Upper lobe of left lung (tissue), 6 donors: ENCODE measurements around the gene PNPLA1. TPM values are rescaled to one million over a fixed set of nuclear protein-coding genes. Genes with fewer than 3 reads are reported as not detected.

Experiments
- ATAC-seq, 2 donors: fragments of 200-7000 bp; cut with Tn5 transposase; one replicate each; pipeline ENCODE4 v1.9.1; 2022; ENCODE audit warnings: mild to moderate bottlenecking in 2 of 2, moderate library complexity in 2 of 2; ENCODE audit not compliant: low FRiP score in 2 of 2
- DNase-seq, 2 donors: peaks; one replicate each; pipeline ENCODE4 v3.0.0-alpha.2; 2019 to 2020
- H3K27ac ChIP-seq, 4 donors: fragments of 200-600 bp; sonication (generic); one replicate each; pipeline ENCODE4 v1.5.1; 2016 to 2019
- H3K27me3 ChIP-seq, 4 donors: fragments of 200-600 bp; sonication (generic); one replicate each; pipeline ENCODE4 v1.5.1; 2017 to 2019
- H3K36me3 ChIP-seq, 4 donors: fragments of 200-600 bp; sonication (generic); one replicate each; pipeline ENCODE4 v1.5.1; 2016 to 2019
- H3K4me1 ChIP-seq, 4 donors: fragments of 200-600 bp; sonication (generic); one replicate each; pipeline ENCODE4 v1.5.1; 2018 to 2019
- H3K4me3 ChIP-seq, 4 donors: fragments of 200-600 bp; sonication (generic); one replicate each; pipeline ENCODE4 v1.5.1; 2017 to 2019; ENCODE audit warnings: mild to moderate bottlenecking in 2 of 4, moderate library complexity in 1 of 4
- H3K9me3 ChIP-seq, 4 donors: fragments of 200-600 bp; sonication (generic); one replicate each; pipeline ENCODE4 v1.5.1; 2018 to 2019
- EP300 ChIP-seq, 4 donors: sonication (generic); formaldehyde crosslinking; IDR thresholded peaks; one replicate each; pipeline ENCODE4 v1.5.1; 2017; ENCODE audit warnings: antibody characterized with exemption in 4 of 4, control low read depth in 2 of 4
- POLR2A ChIP-seq, 4 donors: fragments of 450-650 bp; IDR thresholded peaks; one replicate each; pipeline ENCODE4 v1.5.1; 2016 to 2017; ENCODE audit warnings: antibody characterized with exemption in 4 of 4, mild to moderate bottlenecking in 2 of 4
- POLR2AphosphoS5 ChIP-seq, 2 donors: sonication (generic); formaldehyde crosslinking; IDR thresholded peaks; one replicate each; pipeline ENCODE4 v1.5.1; 2017; ENCODE audit warnings: antibody characterized with exemption in 2 of 2
- WGBS, 2 donors: methylation state at CpG; one replicate each; pipeline ENCODE4 v1.1.5; 2017 to 2018; 5-methylcytosine and 5-hydroxymethylcytosine counted together
- total RNA-seq, 6 donors: library from RNA; depleted of rRNA in 4 of 6; stranded (reverse); fragments of >200 nt in 4 of 6; gene quantifications; one replicate each; pipeline versions ENCODE4 v1.1.0 to v1.2.1, GENCODE V29; 2016 to 2021
- TF ChIP-seq, protein P1 (sequence below), 6 experiments: fragments of 450-650 bp in 4 of 6; fragments of 200-600 bp in 2 of 6; sonication (generic) in 2 of 6; IDR thresholded peaks; one replicate each; pipeline ENCODE4 v1.5.1; 2016 to 2019; ENCODE audit warnings: antibody characterized with exemption in 6 of 6
- donor health status: DM: no; HTN: no; CAD: no; lungs with moderate emphysema.
- donor health status: DM: no; HTN: yes; CAD: no; lungs with severe emphysema.

The PNPLA1 gene
- total RNA-seq, 6 donors from 2014 or later: 0.14 to 0.61 (median 0.30) TPM; not detected in 3

- Histone ChIP-seq H3K4me3 (no peak overlapping the region), H3K4me1 (peaks cover 8 to 15% (median 11%) of the 10 kb centered on the region in 4 donors), H3K27ac (no peak overlapping the region), H3K27me3 (no peaks in the 10 kb centered on the region), H3K9me3 (no peaks in the 10 kb centered on the region), H3K36me3 (no peaks in the 10 kb centered on the region)
- 65 to 75% methylated on average over 10 of the region's 10 CpGs for WGBS, 2 donors
- ATAC-seq: no peak
- TF ChIP-seq POLR2A (IDR thresholded peaks at IDR 0.05) (no peak), EP300 (IDR thresholded peaks at IDR 0.05) (no peak), POLR2AphosphoS5 (IDR thresholded peaks at IDR 0.05) (no peak)
- TF ChIP-seq, protein P1, sequence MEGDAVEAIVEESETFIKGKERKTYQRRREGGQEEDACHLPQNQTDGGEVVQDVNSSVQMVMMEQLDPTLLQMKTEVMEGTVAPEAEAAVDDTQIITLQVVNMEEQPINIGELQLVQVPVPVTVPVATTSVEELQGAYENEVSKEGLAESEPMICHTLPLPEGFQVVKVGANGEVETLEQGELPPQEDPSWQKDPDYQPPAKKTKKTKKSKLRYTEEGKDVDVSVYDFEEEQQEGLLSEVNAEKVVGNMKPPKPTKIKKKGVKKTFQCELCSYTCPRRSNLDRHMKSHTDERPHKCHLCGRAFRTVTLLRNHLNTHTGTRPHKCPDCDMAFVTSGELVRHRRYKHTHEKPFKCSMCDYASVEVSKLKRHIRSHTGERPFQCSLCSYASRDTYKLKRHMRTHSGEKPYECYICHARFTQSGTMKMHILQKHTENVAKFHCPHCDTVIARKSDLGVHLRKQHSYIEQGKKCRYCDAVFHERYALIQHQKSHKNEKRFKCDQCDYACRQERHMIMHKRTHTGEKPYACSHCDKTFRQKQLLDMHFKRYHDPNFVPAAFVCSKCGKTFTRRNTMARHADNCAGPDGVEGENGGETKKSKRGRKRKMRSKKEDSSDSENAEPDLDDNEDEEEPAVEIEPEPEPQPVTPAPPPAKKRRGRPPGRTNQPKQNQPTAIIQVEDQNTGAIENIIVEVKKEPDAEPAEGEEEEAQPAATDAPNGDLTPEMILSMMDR (IDR thresholded peaks at IDR 0.05): no peak
- DNase-seq: no peak
Measured at GRCh38 chr6:36301085-36301658, 31.3 kb downstream of the PNPLA1 start.

DNA sequence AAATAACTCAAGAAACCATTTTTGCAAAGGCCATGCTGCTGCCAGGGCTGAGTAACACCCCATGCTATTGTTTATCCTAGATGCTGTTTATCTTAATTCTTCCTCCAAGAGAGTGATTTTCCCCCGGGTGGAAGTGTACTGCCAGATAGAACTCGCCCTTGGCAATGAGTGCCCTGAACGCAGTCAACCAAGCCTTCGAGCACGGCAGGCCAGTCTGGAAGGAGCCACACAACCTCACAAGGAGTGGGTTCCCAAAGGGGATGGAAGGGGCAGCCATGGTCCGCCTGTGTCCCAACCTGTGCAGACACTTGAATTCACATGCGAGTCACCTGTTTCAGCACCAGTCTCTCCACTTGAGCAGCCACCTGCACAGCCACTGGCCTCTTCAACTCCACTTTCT lies 31.9 kb downstream of the PNPLA1 start:
- no peaks in the 10 kb centered on the region for H3K27me3 ChIP-seq
- no peaks in the 10 kb centered on the region for H3K36me3 ChIP-seq
- ATAC-seq (peak in 1 of 2 donors; percentile 20), DNase-seq (no peak)
- TF ChIP-seq POLR2A (IDR thresholded peaks at IDR 0.05) (no peak), EP300 (IDR thresholded peaks at IDR 0.05) (no peak), POLR2AphosphoS5 (IDR thresholded peaks at IDR 0.05) (no peak)
- TF ChIP-seq, protein P1 (IDR thresholded peaks at IDR 0.05): no peak
- no peak overlapping the region for H3K27ac ChIP-seq
- 52 to 87% methylated on average over 3 to 7 of the region's 7 CpGs for WGBS, 2 donors
- H3K4me1 ChIP-seq: peaks cover 8 to 15% (median 11%) of the 10 kb centered on the region in 4 donors
- H3K9me3 ChIP-seq: no peaks in the 10 kb centered on the region
- no peak overlapping the region for H3K4me3 ChIP-seq

DNA sequence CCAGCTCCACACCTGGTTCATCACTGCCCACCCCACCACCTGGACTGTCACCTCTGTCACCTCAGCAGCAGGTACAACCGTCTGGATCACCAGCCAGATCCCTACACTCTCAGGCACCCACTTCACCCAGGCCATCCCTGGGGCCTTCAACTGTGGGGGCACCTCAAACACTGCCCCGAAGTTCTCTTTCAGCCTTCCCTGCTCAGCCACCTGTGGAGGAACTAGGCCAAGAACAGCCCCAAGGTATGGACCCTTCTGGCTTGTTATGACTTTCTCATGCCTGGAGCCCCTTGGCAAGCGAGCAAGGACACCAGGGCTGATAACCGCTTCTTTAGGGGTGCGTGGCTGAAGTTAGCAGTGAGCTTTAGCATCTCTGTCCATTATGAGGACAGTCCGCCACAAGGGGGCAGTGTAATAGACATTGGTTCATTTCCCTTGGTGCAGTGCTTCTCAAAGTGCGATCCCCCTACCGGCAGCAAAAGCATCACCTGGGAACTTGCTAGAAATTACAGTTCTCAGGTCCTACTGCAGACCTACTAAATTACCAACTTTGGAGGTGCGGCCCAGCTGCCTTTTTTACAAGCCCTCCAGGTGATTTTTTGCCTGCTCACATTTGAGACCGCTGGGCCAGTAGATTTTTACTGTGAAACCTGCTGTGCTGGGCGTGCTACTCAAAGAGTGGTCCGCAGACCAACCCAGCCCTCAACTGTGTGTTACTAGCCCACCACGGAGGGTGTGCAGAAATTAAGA lies 32.5 kb downstream of the PNPLA1 start:
- WGBS, 2 donors: 35 to 39% methylated on average over 11 to 12 of the region's 13 CpGs
- Histone ChIP-seq H3K36me3 (no peaks in the 10 kb centered on the region), H3K9me3 (no peaks in the 10 kb centered on the region), H3K4me1 (peaks cover 8 to 15% (median 11%) of the 10 kb centered on the region in 4 donors), H3K4me3 (no peak overlapping the region), H3K27ac (no peak overlapping the region), H3K27me3 (no peaks in the 10 kb centered on the region)
- TF ChIP-seq, protein P1 (IDR thresholded peaks at IDR 0.05): peak; percentile 85 to 90 (median 88)
- TF ChIP-seq POLR2A (IDR thresholded peaks at IDR 0.05): no peak
- DNase-seq (peak in 1 of 2 donors; percentile 88), ATAC-seq (peak; percentile 93 to 94)

DNA sequence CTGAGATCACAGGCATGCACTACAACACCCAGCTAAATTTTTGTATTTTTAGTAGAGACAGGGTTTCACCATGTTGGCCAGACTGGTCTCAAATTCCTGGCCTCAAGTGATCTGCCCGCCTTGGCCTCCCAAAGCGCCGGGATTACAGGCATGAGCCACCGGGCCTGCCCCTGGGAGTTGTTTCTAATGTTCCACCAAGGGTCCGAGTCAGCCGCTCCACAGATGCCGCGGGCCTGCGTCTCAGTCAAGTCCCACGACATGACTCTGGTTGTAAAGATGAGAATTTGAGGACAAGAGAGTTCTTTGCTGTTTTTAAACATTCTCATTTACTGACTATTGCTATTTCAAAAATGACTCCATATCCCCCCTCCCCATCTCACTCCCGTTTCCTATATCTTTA lies 36.0 kb downstream of the PNPLA1 start:
- no peak for ATAC-seq
- WGBS, 2 donors: 92 to 94% methylated on average over 11 of the region's 11 CpGs

GRCh38 chr6:36306375-36306774 lies 36.5 kb downstream of the PNPLA1 start:
- TF ChIP-seq, protein P1 (IDR thresholded peaks at IDR 0.05): no peak
- TF ChIP-seq EP300 (IDR thresholded peaks at IDR 0.05) (no peak), POLR2A (IDR thresholded peaks at IDR 0.05) (no peak), POLR2AphosphoS5 (IDR thresholded peaks at IDR 0.05) (no peak)

More for the DNA sequence above, 36.0 kb downstream of the PNPLA1 start:
- Histone ChIP-seq H3K36me3 (no peaks in the 10 kb centered on the region), H3K9me3 (no peaks in the 10 kb centered on the region), H3K4me1 (peaks cover 8 to 13% (median 11%) of the 10 kb centered on the region in 4 donors), H3K27ac (no peak overlapping the region), H3K27me3 (no peaks in the 10 kb centered on the region), H3K4me3 (no peak overlapping the region)
- peak in 1 of 2 donors; percentile 53 for DNase-seq
- TF ChIP-seq POLR2A (IDR thresholded peaks at IDR 0.05) (no peak), POLR2AphosphoS5 (IDR thresholded peaks at IDR 0.05) (no peak)

More at GRCh38 chr6:36306375-36306774, 36.5 kb downstream of the PNPLA1 start:
- Histone ChIP-seq H3K36me3 (no peaks in the 10 kb centered on the region), H3K27ac (no peak overlapping the region), H3K27me3 (no peaks in the 10 kb centered on the region), H3K9me3 (no peaks in the 10 kb centered on the region), H3K4me1 (peaks cover 8 to 11% (median 8%) of the 10 kb centered on the region in 4 donors), H3K4me3 (no peak overlapping the region)
- ATAC-seq: no peak
- DNase-seq: no peak
- 57 to 79% methylated on average over 7 of the region's 7 CpGs for WGBS, 2 donors
